Upper lobe of left lung (tissue), 6 donors: ENCODE results near the gene KANSL1. TPM values are rescaled to one million over a fixed set of nuclear protein-coding genes. Genes with fewer than 3 reads are reported as not detected.
"Not testable (repeated sequence)": the region's sequence is repeated elsewhere in the genome, so short reads cannot be mapped to it uniquely, and the experiment has no call there.

Experiments used
- ATAC-seq, 2 donors: fragments of 200-7000 bp; cut with Tn5 transposase; one replicate each; pipeline ENCODE4 v1.9.1; 2022; ENCODE audit warnings: mild to moderate bottlenecking in 2 of 2, moderate library complexity in 2 of 2; ENCODE audit not compliant: low FRiP score in 2 of 2
- DNase-seq, 2 donors: peaks; one replicate each; pipeline ENCODE4 v3.0.0-alpha.2; 2019 to 2020
- H3K27ac ChIP-seq, 4 donors: fragments of 200-600 bp; sonication (generic); one replicate each; pipeline ENCODE4 v1.5.1; 2016 to 2019
- H3K27me3 ChIP-seq, 4 donors: fragments of 200-600 bp; sonication (generic); one replicate each; pipeline ENCODE4 v1.5.1; 2017 to 2019
- H3K36me3 ChIP-seq, 4 donors: fragments of 200-600 bp; sonication (generic); one replicate each; pipeline ENCODE4 v1.5.1; 2016 to 2019
- H3K4me1 ChIP-seq, 4 donors: fragments of 200-600 bp; sonication (generic); one replicate each; pipeline ENCODE4 v1.5.1; 2018 to 2019
- H3K4me3 ChIP-seq, 4 donors: fragments of 200-600 bp; sonication (generic); one replicate each; pipeline ENCODE4 v1.5.1; 2017 to 2019; ENCODE audit warnings: mild to moderate bottlenecking in 2 of 4, moderate library complexity in 1 of 4
- H3K9me3 ChIP-seq, 4 donors: fragments of 200-600 bp; sonication (generic); one replicate each; pipeline ENCODE4 v1.5.1; 2018 to 2019
- EP300 ChIP-seq, 4 donors: sonication (generic); formaldehyde crosslinking; IDR thresholded peaks; one replicate each; pipeline ENCODE4 v1.5.1; 2017; ENCODE audit warnings: antibody characterized with exemption in 4 of 4, control low read depth in 2 of 4
- POLR2A ChIP-seq, 4 donors: fragments of 450-650 bp; IDR thresholded peaks; one replicate each; pipeline ENCODE4 v1.5.1; 2016 to 2017; ENCODE audit warnings: antibody characterized with exemption in 4 of 4, mild to moderate bottlenecking in 2 of 4
- POLR2AphosphoS5 ChIP-seq, 2 donors: sonication (generic); formaldehyde crosslinking; IDR thresholded peaks; one replicate each; pipeline ENCODE4 v1.5.1; 2017; ENCODE audit warnings: antibody characterized with exemption in 2 of 2
- WGBS, 2 donors: methylation state at CpG; one replicate each; pipeline ENCODE4 v1.1.5; 2017 to 2018; 5-methylcytosine and 5-hydroxymethylcytosine counted together
- total RNA-seq, 6 donors: library from RNA; depleted of rRNA in 4 of 6; stranded (reverse); fragments of >200 nt in 4 of 6; gene quantifications; one replicate each; pipeline versions ENCODE4 v1.1.0 to v1.2.1, GENCODE V29; 2016 to 2021
- TF ChIP-seq, protein P1 (sequence below), 6 experiments: fragments of 450-650 bp in 4 of 6; fragments of 200-600 bp in 2 of 6; sonication (generic) in 2 of 6; IDR thresholded peaks; one replicate each; pipeline ENCODE4 v1.5.1; 2016 to 2019; ENCODE audit warnings: antibody characterized with exemption in 6 of 6
- donor health status: DM: no; HTN: no; CAD: no; lungs with moderate emphysema.
- donor health status: DM: no; HTN: yes; CAD: no; lungs with severe emphysema.

Gene KANSL1
- total RNA-seq, 6 donors from 2014 or later, result 60.5 to 294 (median 108) TPM

DNA sequence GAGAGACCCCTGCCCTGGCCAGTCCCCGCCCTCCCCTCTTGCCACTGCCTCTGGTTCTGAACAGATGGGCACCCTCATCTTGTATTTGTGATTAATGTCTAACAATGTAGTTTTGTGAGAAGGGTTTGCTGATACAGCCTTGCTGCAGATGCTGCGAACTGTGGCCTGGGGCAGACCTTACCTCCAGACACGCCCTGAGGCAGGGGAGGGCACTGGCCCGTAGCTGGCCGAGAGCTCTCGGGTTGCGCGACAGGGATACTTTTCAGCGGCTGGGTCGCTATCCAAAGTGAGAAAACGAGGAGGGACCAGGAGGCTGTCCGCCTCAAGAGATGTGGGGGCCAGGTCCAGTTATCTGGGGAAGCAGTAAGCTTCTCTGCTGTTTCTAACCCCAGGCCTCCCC lies 172.2 kb downstream of the KANSL1 start:
- Histone ChIP-seq H3K4me1 (peaks cover 0 to 5% (median 2%) of the 10 kb centered on the region in 4 donors), H3K36me3 (peaks cover 0 to 13% (median 3%) of the 10 kb centered on the region in 4 donors), H3K9me3 (no peaks in the 10 kb centered on the region), H3K27ac (peak overlapping the region in 2 of 4 donors; percentile 40 to 54), H3K4me3 (no peak overlapping the region), H3K27me3 (no peaks in the 10 kb centered on the region)
- TF ChIP-seq POLR2AphosphoS5 (IDR thresholded peaks at IDR 0.05) (no peak), EP300 (IDR thresholded peaks at IDR 0.05) (no peak), POLR2A (IDR thresholded peaks at IDR 0.05) (no peak)
- TF ChIP-seq, protein P1, sequence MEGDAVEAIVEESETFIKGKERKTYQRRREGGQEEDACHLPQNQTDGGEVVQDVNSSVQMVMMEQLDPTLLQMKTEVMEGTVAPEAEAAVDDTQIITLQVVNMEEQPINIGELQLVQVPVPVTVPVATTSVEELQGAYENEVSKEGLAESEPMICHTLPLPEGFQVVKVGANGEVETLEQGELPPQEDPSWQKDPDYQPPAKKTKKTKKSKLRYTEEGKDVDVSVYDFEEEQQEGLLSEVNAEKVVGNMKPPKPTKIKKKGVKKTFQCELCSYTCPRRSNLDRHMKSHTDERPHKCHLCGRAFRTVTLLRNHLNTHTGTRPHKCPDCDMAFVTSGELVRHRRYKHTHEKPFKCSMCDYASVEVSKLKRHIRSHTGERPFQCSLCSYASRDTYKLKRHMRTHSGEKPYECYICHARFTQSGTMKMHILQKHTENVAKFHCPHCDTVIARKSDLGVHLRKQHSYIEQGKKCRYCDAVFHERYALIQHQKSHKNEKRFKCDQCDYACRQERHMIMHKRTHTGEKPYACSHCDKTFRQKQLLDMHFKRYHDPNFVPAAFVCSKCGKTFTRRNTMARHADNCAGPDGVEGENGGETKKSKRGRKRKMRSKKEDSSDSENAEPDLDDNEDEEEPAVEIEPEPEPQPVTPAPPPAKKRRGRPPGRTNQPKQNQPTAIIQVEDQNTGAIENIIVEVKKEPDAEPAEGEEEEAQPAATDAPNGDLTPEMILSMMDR (IDR thresholded peaks at IDR 0.05), result no peak
- DNase-seq (no peak), ATAC-seq (no peak)
- 74 to 98% methylated on average over 11 to 12 of the region's 12 CpGs for WGBS, 2 donors

- DNase-seq (peak in 1 of 2 donors; percentile 36), ATAC-seq (peak; percentile 61 to 64)
- peaks cover 0 to 5% (median 2%) of the 10 kb centered on the region in 4 donors for H3K4me1 ChIP-seq
- H3K27me3 ChIP-seq, result no peaks in the 10 kb centered on the region
- TF ChIP-seq, protein P1 (IDR thresholded peaks at IDR 0.05), result no peak
- no peak for TF ChIP-seq POLR2A (IDR thresholded peaks at IDR 0.05)
- TF ChIP-seq POLR2AphosphoS5 (IDR thresholded peaks at IDR 0.05), result no peak
- no peak for TF ChIP-seq EP300 (IDR thresholded peaks at IDR 0.05)
- no peak overlapping the region for H3K4me3 ChIP-seq
- H3K27ac ChIP-seq, result peak overlapping the region in 2 of 4 donors; percentile 40 to 54
- 80 to 91% methylated on average over 12 to 13 of the region's 14 CpGs for WGBS, 2 donors
- no peaks in the 10 kb centered on the region for H3K9me3 ChIP-seq
- H3K36me3 ChIP-seq, result peaks cover 0 to 10% (median 3%) of the 10 kb centered on the region in 4 donors
These were observed 173.0 kb downstream of the KANSL1 start for GRCh38 chr17:46020023-46020761.

DNA sequence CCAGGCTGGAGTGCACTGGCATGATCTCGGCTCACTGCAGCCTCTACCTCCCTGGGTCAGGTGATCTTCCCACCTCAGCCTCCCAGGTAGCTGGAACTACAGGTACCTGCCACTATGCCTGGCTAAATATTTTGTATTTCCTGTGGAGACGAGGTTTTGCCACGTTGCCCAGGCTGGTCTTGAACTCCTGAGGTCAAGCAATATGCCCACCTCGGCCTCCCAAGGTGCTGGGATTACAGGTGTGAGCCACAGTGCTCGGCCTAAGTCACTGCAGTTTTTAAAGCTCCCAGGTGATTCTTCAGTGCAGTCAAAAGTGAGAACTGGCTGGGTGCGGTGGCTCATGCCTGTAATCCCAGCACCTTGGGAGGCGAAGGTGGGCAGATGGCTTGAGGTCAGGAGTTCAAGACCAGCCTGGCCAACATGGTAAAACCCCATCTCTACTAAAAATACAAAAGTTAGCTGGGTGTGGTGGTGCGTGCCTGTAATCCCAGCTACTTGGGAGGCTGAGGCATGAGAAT lies 173.8 kb downstream of the KANSL1 start:
- not testable (repeated sequence) for H3K4me1 ChIP-seq, H3K9me3 ChIP-seq, DNase-seq, ATAC-seq, H3K27me3 ChIP-seq, H3K4me3 ChIP-seq, H3K36me3 ChIP-seq
- 85 to 92% methylated on average over 7 to 8 of the region's 8 CpGs for WGBS, 2 donors
- peak overlapping the region in 2 of 4 donors; percentile 21 to 44 for H3K27ac ChIP-seq

DNA sequence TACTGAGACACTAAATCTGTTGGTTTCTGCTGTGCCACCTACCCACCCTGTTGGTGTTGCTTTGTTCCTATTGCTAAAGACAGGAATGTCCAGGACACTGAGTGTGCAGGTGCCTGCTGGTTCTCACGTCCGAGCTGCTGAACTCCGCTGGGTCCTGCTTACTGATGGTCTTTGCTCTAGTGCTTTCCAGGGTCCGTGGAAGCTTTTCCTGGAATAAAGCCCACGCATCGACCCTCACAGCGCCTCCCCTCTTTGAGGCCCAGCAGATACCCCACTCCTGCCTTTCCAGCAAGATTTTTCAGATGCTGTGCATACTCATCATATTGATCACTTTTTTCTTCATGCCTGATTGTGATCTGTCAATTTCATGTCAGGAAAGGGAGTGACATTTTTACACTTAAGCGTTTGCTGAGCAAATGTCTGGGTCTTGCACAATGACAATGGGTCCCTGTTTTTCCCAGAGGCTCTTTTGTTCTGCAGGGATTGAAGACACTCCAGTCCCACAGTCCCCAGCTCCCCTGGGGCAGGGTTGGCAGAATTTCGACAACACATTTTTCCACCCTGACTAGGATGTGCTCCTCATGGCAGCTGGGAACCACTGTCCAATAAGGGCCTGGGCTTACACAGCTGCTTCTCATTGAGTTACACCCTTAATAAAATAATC lies 179.6 kb downstream of the KANSL1 start:
- Histone ChIP-seq H3K9me3 (no peaks in the 10 kb centered on the region), H3K27me3 (no peaks in the 10 kb centered on the region), H3K36me3 (no peaks in the 10 kb centered on the region), H3K27ac (no peak overlapping the region), H3K4me3 (no peak overlapping the region), H3K4me1 (peaks cover 0 to 6% (median 5%) of the 10 kb centered on the region in 4 donors)
- no peak for DNase-seq
- ATAC-seq, result no peak
- WGBS, 2 donors, result 80 to 81% methylated on average over 9 of the region's 9 CpGs
- no peak for TF ChIP-seq EP300 (IDR thresholded peaks at IDR 0.05)
- TF ChIP-seq, protein P1 (IDR thresholded peaks at IDR 0.05), result no peak
- TF ChIP-seq POLR2A (IDR thresholded peaks at IDR 0.05), result no peak
- no peak for TF ChIP-seq POLR2AphosphoS5 (IDR thresholded peaks at IDR 0.05)

DNA sequence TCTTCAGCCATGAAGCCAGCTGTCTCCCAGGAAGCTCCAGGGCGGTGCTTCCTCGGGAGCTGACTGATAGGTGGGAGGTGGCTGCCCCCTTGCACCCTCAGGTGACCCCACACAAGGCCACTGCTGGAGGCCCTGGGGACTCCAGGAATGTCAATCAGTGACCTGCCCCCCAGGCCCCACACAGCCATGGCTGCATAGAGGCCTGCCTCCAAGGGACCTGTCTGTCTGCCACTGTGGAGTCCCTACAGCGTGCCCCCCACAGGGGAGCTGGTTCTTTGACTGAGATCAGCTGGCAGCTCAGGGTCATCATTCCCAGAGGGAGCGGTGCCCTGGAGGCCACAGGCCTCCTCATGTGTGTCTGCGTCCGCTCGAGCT lies 180.1 kb downstream of the KANSL1 start:
- TF ChIP-seq POLR2A (IDR thresholded peaks at IDR 0.05) (no peak), POLR2AphosphoS5 (IDR thresholded peaks at IDR 0.05) (no peak), EP300 (IDR thresholded peaks at IDR 0.05) (no peak)
- TF ChIP-seq, protein P1 (IDR thresholded peaks at IDR 0.05), result no peak
- Histone ChIP-seq H3K9me3 (no peaks in the 10 kb centered on the region), H3K4me1 (peaks cover 0 to 4% (median 3%) of the 10 kb centered on the region in 4 donors), H3K27me3 (no peaks in the 10 kb centered on the region), H3K36me3 (no peaks in the 10 kb centered on the region), H3K27ac (no peak overlapping the region), H3K4me3 (no peak overlapping the region)
- 96% methylated on average over 7 of the region's 7 CpGs; no CpG with 5 or more reads in 1 of the 2 donors for WGBS, 2 donors
- no peak for DNase-seq
- peak in 1 of 2 donors; percentile 32 for ATAC-seq
